GM12892 (cell line): ENCODE data around the gene ZNF584.

ENCODE experiments used
- DNase-seq: peaks from one replicate; pipeline ENCODE4 v3.0.0; 2011; ENCODE audit not compliant: insufficient read length
- FAIRE-seq: peaks from 2 replicates; lab custom pipeline; 2011; peaks lifted over from hg19 to GRCh38; lab: Jason Lieb, UNC
- POLR2A ChIP-seq: IDR thresholded peaks from 2 replicates; pipeline ENCODE4 v1.6.1; 2011; ENCODE audit warnings: low read depth, low read length, control low read depth
- POLR2AphosphoS5 ChIP-seq: IDR thresholded peaks from 2 replicates; pipeline ENCODE4 v1.6.1; 2011; ENCODE audit warnings: low read depth, low read length, control low read depth
- TAF1 ChIP-seq: IDR thresholded peaks from 2 replicates; pipeline ENCODE4 v1.6.1; 2011; ENCODE audit warnings: low read depth, mild to moderate bottlenecking, control low read depth, low read length, borderline replicate concordance

ZNF584 gene

GRCh38 chr19:58455306-58455705, 46.9 kb downstream of the ZNF584 start:
- FAIRE-seq (no peak), DNase-seq (no peak)
- no peak for TF ChIP-seq TAF1
- no peak for TF ChIP-seq POLR2AphosphoS5
- TF ChIP-seq POLR2A: no peak

GRCh38 chr19:58456111-58456510, 47.7 kb downstream of the ZNF584 start:
- FAIRE-seq (no peak), DNase-seq (no peak)
- TF ChIP-seq POLR2A (no peak), TAF1 (no peak), POLR2AphosphoS5 (no peak)

GRCh38 chr19:58460039-58460438, 51.6 kb downstream of the ZNF584 start:
- no peak for DNase-seq
- TF ChIP-seq TAF1 (no peak), POLR2AphosphoS5 (no peak), POLR2A (no peak)
- FAIRE-seq: no peak

DNA sequence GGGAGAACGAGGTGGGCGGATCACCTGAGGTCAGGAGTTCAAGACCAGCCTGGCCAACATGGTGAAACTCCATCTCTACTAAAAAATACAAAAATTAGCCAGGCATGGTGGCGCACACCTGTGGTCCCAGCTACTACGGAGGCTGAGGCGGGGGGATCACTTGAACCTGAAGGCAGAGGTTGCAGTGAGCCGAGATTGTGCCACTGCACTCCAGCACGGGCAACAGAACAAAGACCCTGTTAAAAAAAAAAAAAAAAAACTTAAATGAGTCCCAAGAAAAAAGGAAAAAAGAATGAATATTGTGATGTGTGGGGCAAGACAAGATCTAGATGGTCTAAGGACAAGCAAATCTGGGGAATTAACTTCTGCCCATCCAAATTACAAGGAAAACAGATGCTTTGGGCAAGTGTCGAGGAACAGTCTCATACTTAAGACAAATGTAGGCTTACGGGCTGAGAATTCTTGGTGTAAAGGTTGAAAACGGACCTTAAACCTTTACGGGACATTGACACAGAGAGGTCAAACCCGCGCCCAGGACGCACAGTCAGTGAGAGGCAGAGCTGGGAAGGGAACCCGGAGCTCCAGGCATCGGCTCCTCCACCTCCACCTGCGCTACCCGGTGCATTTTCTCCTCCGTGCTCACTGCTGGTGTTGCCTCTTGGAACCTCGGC, 57.8 kb downstream of the ZNF584 start:
- TF ChIP-seq POLR2AphosphoS5 (no peak), POLR2A (no peak), TAF1 (no peak)
- FAIRE-seq (no peak), DNase-seq (no peak)

DNA sequence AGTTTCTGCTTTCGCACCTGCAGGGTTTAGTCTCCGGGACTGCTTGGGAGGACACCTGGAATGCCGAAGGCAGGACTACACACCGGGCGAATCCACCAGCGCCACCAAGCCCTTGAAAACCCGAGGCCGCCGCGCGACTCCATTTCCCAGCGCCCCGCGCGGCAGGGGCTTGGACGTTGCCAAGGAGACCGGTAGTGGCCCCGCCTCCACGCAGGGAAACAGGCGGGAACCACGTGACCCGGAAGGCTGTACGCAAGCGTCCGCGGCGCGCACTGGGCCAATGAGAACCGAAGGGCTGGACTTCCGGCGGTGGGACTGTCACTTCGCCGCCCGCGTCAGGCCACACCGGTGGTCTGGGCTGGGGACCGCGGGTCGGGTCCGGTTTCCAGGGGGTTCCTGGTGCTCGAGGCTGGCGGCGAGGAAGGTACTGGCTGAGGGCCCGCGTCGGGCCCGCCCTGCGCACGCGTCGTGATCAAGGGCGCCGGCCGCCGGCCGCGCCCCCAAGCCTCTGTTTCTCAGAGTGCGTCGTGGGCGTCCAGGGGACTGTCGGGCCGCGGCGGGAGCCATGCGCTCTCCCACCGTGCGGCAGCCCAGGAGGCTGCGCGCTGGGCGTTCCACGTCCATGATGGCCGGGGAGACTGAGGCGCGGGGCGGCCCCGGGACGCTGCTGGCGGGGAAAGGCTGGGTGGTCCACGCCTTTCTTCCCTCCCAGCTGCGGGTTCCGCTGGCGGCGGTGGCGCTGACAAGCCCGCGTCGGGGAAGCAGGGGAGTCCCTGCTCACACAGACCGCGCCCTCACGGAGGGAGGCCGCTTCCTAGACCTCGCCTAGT, 58.5 kb downstream of the ZNF584 start, which contains the start of gene ZNF324:
Gene ZNF324 (plus strand): TSS at position 321 of the 830 bp plus-strand sequence. CDS start 2,106 bp downstream, outside the sequence.
- DNase-seq: peak; percentile 98
- TF ChIP-seq POLR2A (peak; percentile 84), POLR2AphosphoS5 (peak; percentile 74), TAF1 (peak; percentile 55)
- FAIRE-seq: peak; percentile 97
